GM06990 (cell line): ENCODE results near the gene NCOA1.

Experiments used
- DNase-seq: peaks from one replicate; pipeline ENCODE4 v3.0.0-alpha.2; 2011; ENCODE audit not compliant: insufficient read length; ENCODE audit errors: extremely low read depth
- H3K27me3 ChIP-seq: replicated peaks from 2 replicates; pipeline ENCODE4 v1.6.0; 2011; ENCODE audit warnings: low read length; ENCODE audit not compliant: control insufficient read depth, insufficient read depth
- H3K36me3 ChIP-seq: 2 replicates; pipeline ENCODE4 v1.5.1; 2011; ENCODE audit warnings: low read length; ENCODE audit not compliant: control insufficient read depth, insufficient read depth
- H3K4me3 ChIP-seq: replicated peaks from 2 replicates; pipeline ENCODE4 v1.5.1; 2011; ENCODE audit warnings: low read depth, mild to moderate bottlenecking, control low read depth, low read length
- TF ChIP-seq, protein P1 (sequence below): IDR thresholded peaks from 2 replicates; pipeline ENCODE4 v1.5.1; 2011; ENCODE audit warnings: low read length, control low read depth, mild to moderate bottlenecking, inconsistent platforms; ENCODE audit not compliant: insufficient read depth, poor library complexity, severe bottlenecking

NCOA1 gene

DNA sequence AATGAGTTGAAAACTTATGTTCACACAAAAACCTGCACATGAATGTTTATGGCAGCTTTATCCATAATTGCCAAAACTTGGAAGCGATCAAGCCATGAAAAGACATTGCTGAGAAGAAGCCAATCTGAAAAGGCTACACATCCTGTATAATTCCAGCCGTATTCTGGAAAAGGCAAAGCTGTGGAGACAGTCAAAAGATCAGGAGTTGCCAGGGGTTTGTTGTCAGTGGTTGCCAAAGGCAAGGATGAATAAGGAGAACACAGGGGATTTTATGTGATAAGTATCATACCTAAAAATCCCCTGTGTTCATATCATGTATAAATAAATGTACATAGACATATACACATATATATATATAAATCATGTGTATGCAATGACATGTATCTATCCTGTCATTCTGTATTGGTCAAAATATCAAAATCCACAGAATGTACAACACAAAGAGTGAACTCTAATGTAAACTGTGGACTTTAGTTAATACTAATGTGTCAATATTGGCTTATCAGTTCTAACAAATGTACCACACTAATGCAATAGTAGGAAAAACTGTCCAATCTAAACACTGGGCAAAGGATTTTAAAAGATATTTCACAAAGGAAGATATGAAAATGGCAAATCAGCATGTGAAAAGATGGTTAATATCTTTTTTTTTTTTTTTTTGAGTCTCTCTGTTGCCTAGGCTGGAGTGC lies 226.4 kb downstream of the NCOA1 start:
- TF ChIP-seq, protein P1, sequence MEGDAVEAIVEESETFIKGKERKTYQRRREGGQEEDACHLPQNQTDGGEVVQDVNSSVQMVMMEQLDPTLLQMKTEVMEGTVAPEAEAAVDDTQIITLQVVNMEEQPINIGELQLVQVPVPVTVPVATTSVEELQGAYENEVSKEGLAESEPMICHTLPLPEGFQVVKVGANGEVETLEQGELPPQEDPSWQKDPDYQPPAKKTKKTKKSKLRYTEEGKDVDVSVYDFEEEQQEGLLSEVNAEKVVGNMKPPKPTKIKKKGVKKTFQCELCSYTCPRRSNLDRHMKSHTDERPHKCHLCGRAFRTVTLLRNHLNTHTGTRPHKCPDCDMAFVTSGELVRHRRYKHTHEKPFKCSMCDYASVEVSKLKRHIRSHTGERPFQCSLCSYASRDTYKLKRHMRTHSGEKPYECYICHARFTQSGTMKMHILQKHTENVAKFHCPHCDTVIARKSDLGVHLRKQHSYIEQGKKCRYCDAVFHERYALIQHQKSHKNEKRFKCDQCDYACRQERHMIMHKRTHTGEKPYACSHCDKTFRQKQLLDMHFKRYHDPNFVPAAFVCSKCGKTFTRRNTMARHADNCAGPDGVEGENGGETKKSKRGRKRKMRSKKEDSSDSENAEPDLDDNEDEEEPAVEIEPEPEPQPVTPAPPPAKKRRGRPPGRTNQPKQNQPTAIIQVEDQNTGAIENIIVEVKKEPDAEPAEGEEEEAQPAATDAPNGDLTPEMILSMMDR, result no peak
- DNase-seq, result no peak
- no peaks in the 10 kb centered on the region for H3K27me3 ChIP-seq
- H3K36me3 ChIP-seq, result no peaks in the 10 kb centered on the region
- no peak overlapping the region for H3K4me3 ChIP-seq

DNA sequence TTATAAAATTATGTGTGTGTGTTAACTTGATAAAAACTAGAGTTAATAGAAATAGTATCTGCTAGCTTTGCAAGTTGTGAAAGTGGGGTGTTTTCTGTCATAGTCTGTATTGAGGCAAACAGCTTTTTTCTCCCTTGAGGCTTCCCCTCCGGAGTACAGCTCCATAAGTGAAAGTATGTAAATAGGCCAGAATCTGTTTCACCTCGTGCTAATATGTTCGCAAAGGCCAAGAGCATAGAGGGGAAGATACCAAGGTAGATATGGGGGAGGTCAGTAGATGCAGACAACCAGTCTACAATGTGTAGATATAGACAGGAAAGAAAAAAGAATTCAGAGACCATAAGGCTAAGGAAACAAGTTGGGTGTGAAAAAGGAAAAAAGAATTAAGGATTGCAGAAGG lies 229.3 kb downstream of the NCOA1 start:
- no peaks in the 10 kb centered on the region for H3K36me3 ChIP-seq
- TF ChIP-seq, protein P1, result no peak
- no peaks in the 10 kb centered on the region for H3K27me3 ChIP-seq
- peak; percentile 28 for DNase-seq
- H3K4me3 ChIP-seq, result no peak overlapping the region

DNA sequence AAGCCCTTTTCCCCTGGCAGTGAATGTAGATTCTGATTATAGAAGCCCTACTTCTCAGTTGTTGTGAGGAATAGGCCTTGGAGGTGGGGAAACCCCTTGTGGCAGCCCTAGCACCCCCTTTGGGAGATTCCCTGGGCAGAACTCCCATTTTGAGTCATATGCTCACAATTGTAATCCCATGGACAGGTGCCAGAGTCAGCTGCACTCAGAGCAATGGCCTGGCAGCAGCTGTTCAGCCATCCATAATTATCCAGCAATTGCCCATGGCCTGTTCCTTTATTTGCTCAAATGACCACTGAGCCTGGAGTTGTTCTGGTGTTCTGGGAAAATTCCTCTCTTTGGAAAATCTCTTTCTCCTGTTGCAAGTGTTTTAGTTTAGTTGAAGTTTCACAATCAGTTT lies 230.4 kb downstream of the NCOA1 start:
- no peak for DNase-seq
- no peak overlapping the region for H3K4me3 ChIP-seq
- no peaks in the 10 kb centered on the region for H3K36me3 ChIP-seq
- TF ChIP-seq, protein P1, result no peak
- no peaks in the 10 kb centered on the region for H3K27me3 ChIP-seq

DNA sequence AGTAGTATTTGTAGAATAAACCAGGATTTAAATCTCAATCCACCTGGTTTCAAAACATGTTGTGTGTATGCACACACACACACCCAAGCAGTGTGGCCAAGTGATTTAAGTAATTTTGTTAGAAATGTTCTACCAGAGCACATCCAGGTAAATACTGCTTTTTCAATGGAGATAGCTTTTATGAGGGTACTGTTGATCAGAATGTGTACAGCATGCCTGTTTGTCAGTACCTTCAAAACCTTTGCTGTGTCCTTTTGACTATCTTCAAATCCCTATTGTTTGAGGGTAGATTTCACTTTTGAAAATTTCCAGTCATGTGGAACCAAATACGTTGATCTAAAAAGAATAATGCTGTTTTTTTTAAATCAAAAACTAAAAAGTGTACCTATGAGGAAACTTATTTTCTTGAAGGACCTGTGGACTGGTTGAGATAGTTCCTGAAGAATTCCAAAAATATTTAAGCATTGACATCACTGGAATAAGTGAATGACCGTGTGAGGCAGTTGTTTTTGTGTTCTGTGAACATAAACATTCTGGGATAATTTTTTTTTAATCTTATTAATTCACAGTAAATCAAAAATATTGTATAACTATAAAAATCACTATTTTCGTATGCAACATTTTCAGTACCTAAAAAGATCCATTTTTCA lies 231.2 kb downstream of the NCOA1 start:
- no peak for DNase-seq
- TF ChIP-seq, protein P1, result no peak
- H3K4me3 ChIP-seq, result no peak overlapping the region

DNA sequence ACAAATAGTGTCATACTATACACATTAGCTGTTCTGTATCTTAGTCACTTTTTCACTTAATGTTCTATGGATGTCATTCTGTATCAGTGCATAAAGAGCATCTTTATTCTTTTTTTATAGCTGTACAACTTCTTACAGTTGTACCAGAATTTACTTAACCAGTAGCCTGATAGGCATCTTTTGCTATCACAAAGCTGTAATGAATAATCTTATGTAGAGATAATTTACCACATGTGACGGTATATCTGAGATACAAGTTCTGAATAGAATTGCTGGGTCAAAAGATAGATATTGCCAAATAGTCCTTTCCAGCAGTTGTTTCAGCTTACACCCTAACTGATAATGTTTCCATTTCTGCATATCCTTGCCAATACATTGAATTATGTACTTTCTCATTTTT lies 232.1 kb downstream of the NCOA1 start:
- Histone ChIP-seq H3K4me3 (no peak overlapping the region), H3K36me3 (no peaks in the 10 kb centered on the region), H3K27me3 (no peaks in the 10 kb centered on the region)
- TF ChIP-seq, protein P1, result no peak
- no peak for DNase-seq

More for the DNA sequence above, 231.2 kb downstream of the NCOA1 start:
- H3K36me3 ChIP-seq, result no peaks in the 10 kb centered on the region
- no peaks in the 10 kb centered on the region for H3K27me3 ChIP-seq
